Prostate gland (tissue), 2 donors: Measurements from ENCODE around the gene ACTL8.

Source experiments
- POLR2A ChIP-seq: fragments of 450-650 bp; IDR thresholded peaks from one replicate; pipeline ENCODE4 v1.6.1; 2016; ENCODE audit warnings: antibody characterized with exemption, mild to moderate bottlenecking
- TF ChIP-seq, protein P1 (sequence below), 4 experiments: fragments of 200-600 bp in 2 of 4; fragments of 450-650 bp in 2 of 4; sonication (generic) in 2 of 4; IDR thresholded peaks; 1 replicate in 3 of 4; 2 replicates in 1 of 4; pipeline ENCODE4 v1.5.1; 2016 to 2019; ENCODE audit warnings: antibody characterized with exemption in 4 of 4, mild to moderate bottlenecking in 2 of 4, moderate library complexity in 2 of 4

DNA sequence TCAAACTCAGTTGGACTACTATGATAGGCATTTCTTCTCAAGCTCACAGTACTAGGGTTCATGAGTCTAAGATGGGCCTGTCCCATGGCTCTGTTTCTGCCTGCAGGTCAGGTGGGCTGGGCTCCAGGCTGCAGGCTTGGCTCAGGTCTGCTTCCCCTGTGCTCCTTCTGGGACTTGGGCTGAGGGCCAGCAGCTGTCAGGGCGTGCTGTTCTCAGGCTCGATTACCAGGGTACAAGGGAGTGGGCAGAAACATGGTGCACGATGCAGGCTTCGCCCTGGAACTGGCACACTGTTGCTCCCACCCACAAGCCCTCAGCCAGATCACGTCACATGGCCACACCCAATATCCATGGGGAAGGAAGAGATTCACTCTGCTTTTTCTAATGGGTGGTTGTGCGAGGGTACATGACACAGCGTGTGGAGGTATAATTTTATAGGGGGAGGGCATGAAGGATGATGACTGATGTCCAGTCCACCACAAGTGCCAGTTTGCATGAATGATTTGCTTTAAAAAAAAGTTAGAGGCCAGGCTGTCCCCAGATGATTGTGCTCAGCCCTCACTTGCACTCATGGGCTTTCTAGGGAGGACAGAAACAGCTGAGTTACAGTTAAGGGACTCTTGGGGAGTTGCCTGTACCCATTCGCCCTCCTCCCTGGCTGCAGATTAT is 118.0 kb downstream of the ACTL8 start:
- TF ChIP-seq, protein P1, sequence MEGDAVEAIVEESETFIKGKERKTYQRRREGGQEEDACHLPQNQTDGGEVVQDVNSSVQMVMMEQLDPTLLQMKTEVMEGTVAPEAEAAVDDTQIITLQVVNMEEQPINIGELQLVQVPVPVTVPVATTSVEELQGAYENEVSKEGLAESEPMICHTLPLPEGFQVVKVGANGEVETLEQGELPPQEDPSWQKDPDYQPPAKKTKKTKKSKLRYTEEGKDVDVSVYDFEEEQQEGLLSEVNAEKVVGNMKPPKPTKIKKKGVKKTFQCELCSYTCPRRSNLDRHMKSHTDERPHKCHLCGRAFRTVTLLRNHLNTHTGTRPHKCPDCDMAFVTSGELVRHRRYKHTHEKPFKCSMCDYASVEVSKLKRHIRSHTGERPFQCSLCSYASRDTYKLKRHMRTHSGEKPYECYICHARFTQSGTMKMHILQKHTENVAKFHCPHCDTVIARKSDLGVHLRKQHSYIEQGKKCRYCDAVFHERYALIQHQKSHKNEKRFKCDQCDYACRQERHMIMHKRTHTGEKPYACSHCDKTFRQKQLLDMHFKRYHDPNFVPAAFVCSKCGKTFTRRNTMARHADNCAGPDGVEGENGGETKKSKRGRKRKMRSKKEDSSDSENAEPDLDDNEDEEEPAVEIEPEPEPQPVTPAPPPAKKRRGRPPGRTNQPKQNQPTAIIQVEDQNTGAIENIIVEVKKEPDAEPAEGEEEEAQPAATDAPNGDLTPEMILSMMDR (IDR thresholded peaks at IDR 0.05), result no peak
- no peak for TF ChIP-seq POLR2A
